ENCODE results near the gene METTL3. TPM values are rescaled to one million over a fixed set of nuclear protein-coding genes. Genes with fewer than 3 reads are reported as not detected.

The METTL3 gene
- total and polyA plus RNA-seq, 2 of the 8 experiments (the other 6 are each of a cell fraction or from before 2014, with no cell fraction given) = 103 to 144 TPM

- H4K20me1 ChIP-seq (replicated peaks in 1 of 2; ENCODE audit: control insufficient read depth in 1 of 2, insufficient read depth in 2 of 2, low read length in 2 of 2) = peaks cover 2 to 8% of the 10 kb centered on the region in 2 experiments
- ChIA-PET POLR2A (ENCODE audit: partially characterized antibody) (interaction anchor here (0.6 to 4.0 kb wide), 19 partner anchors 10 to 445 kb away, joined by 3 to 62 read pairs (median 3); partner anchors contain the start of gene TOX4), CTCF (ENCODE audit: partially characterized antibody) (interaction anchor here (0.6 to 3.7 kb wide), 11 partner anchors 9 to 101 kb away, joined by 3 to 16 read pairs (median 5); partner anchors contain the start of gene TOX4)
- no peak overlapping the region; the same call in 1 of the 2 replicates for H2BK12ac ChIP-seq (ENCODE audit: low read depth, low read length)
- H2AK5ac ChIP-seq (ENCODE audit: low read depth, low read length) = peak overlapping the region; percentile 60; the same call in 1 of the 2 replicates
- H3K4ac ChIP-seq (replicated peaks; ENCODE audit: insufficient read length, low read depth, low read length) = no peak overlapping the region
- H2AFZ ChIP-seq (ENCODE audit: low read length) = no peak overlapping the region
- peaks cover 24 to 53% of the 10 kb centered on the region in 2 experiments for H3K79me2 ChIP-seq (ENCODE audit: control insufficient read depth in 1 of 2, insufficient read depth in 2 of 2, low read length in 2 of 2)
- peak overlapping the region; percentile 79 to 98 for H3K4me2 ChIP-seq (ENCODE audit: insufficient read depth in 1 of 2, low read depth in 2 of 2, low read length in 2 of 2)
- peak overlapping the region; percentile 27 for H3K56ac ChIP-seq (replicated peaks; ENCODE audit: insufficient read length, low read depth, low read length)
- H4K5ac ChIP-seq (ENCODE audit: insufficient read length, low read depth, low read length) = peak overlapping the region; percentile 1
- FAIRE-seq = no peak
- no peak overlapping the region for H2BK15ac ChIP-seq (ENCODE audit: low read length)
- H3K9me3 ChIP-seq (ENCODE audit: insufficient read depth in 2 of 2, low read depth in 1 of 2, low read length in 1 of 2) = no peaks in the 10 kb centered on the region
- 0% methylated on average over 14 of the region's 17 CpGs; no CpG with 5 or more reads in 1 of the 2 experiments for WGBS, 2 experiments (ENCODE audit: extremely low coverage in 1 of 2, insufficient coverage in 1 of 2, insufficient read length in 1 of 2, insufficient replicate concordance in 2 of 2, low coverage in 1 of 2, low lambda C conversion rate in 2 of 2, missing lambda C conversion rate in 1 of 2)
- H3K4me3 ChIP-seq (ENCODE audit: extremely low read depth in 1 of 4, insufficient read depth in 2 of 4, low read depth in 3 of 4, low read length in 4 of 4) = peak overlapping the region; percentile 87 to 98 (median 94)
- peak overlapping the region; percentile 75 for H2BK5ac ChIP-seq (ENCODE audit: low read depth, low read length)
- H3K36me3 ChIP-seq (ENCODE audit: control insufficient read depth in 2 of 4, insufficient read depth in 4 of 4, low read length in 3 of 4) = peaks cover 0 to 14% (median 3%) of the 10 kb centered on the region in 4 experiments; a peak in 3 of 8 replicates
- H4K8ac ChIP-seq (ENCODE audit: extremely low read depth, insufficient read depth, low read length) = peak overlapping the region; percentile 90; the same call in 1 of the 2 replicates
- H3K23ac ChIP-seq (ENCODE audit: insufficient read length) = no peak overlapping the region
- no peaks in the 10 kb centered on the region for H3K27me3 ChIP-seq (replicated peaks in 1 of 4; ENCODE audit: control insufficient read depth in 3 of 4, extremely low read depth in 1 of 4, insufficient read depth in 3 of 4, low read length in 3 of 4)
- TF ChIP-seq ATF2 (IDR thresholded peaks at IDR 0.05; ENCODE audit: low read length) = no peak
- no peak for TF ChIP-seq CHD1 (IDR thresholded peaks at IDR 0.05; ENCODE audit: low read depth, low read length)
- TF ChIP-seq SIN3A (conservative IDR thresholded peaks at IDR 0.05 in 1 of 2, IDR thresholded peaks at IDR 0.05 in 1 of 2; ENCODE audit: low read depth in 1 of 2, low read length in 2 of 2) = peak in 1 of 2 experiments; percentile 56; a peak in 1 of 4 replicates
- no peak overlapping the region for H2BK20ac ChIP-seq (ENCODE audit: low read length)
- no peak overlapping the region for H3K14ac ChIP-seq (ENCODE audit: insufficient read length)
- H3K4me1 ChIP-seq (replicated peaks in 1 of 4; ENCODE audit: control insufficient read depth in 3 of 4, insufficient read depth in 4 of 4, low read length in 3 of 4) = peaks cover 0 to 4% (median 1%) of the 10 kb centered on the region in 4 experiments; a peak in 3 of 7 replicates
- no peak for DNase-seq (ENCODE audit: low read depth in 1 of 2, low spot score in 2 of 2)
- peak overlapping the region; percentile 90 to 97 (median 95) for H3K9ac ChIP-seq (replicated peaks in 1 of 4; ENCODE audit: extremely low read depth in 1 of 4, low read depth in 3 of 4, low read length in 3 of 4)
- H3K18ac ChIP-seq (ENCODE audit: extremely low read depth, low read length) = peak overlapping the region; percentile 85; the same call in 1 of the 2 replicates
- no peak overlapping the region for H2BK120ac ChIP-seq (replicated peaks; ENCODE audit: low read depth, low read length)
- peak overlapping the region; percentile 86 for H3K27ac ChIP-seq (ENCODE audit: low read depth, low read length)
- peaks cover 7% of the 10 kb centered on the region for H3K23me2 ChIP-seq (ENCODE audit: low read depth, low read length)
- no peaks in the 10 kb centered on the region; the same call in 1 of the 2 replicates for H3K79me1 ChIP-seq (ENCODE audit: low read depth, low read length)
- no peak overlapping the region for H4K91ac ChIP-seq (replicated peaks; ENCODE audit: insufficient read length, low read length)
Measured at GRCh38 chr14:21455592-21455911, 55.6 kb downstream of the METTL3 start.
